ENCODE results near the gene NFE2L1. TPM values are rescaled to one million over a fixed set of nuclear protein-coding genes. Genes with fewer than 3 reads are reported as not detected.

Gene NFE2L1
- total RNA-seq, 1 donor from 2014 or later = 250 TPM

DNA sequence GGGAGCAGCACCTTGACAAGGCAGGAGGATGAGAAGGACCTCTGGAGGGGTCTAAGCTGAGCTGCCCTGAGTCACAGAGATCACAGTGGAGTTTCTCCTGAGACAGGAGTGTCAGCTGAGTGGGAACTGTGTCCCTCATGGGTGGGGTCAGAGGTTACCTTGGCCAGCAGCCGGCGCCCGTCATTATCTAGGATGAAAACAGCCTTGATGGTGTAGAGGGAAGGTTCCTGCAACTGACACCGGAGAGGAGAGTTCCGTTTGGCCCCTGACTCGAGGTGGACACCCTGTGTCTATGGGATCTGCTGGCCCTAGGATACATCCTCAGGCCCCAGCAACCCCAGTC, 11.5 kb upstream of the NFE2L1 start:
- Mint-ChIP-seq H3K9me3 (ENCODE audit: unreplicated experiment) (no peaks in the 10 kb centered on the region), H3K27ac (ENCODE audit: unreplicated experiment) (peak overlapping the region; percentile 73), H3K27me3 (ENCODE audit: unreplicated experiment) (no peaks in the 10 kb centered on the region), H3K36me3 (ENCODE audit: unreplicated experiment) (no peaks in the 10 kb centered on the region), H3K4me3 (ENCODE audit: unreplicated experiment) (peak overlapping the region; percentile 67), H3K4me1 (ENCODE audit: unreplicated experiment) (peaks cover 19% of the 10 kb centered on the region)
- TF ChIP-seq, protein P1, sequence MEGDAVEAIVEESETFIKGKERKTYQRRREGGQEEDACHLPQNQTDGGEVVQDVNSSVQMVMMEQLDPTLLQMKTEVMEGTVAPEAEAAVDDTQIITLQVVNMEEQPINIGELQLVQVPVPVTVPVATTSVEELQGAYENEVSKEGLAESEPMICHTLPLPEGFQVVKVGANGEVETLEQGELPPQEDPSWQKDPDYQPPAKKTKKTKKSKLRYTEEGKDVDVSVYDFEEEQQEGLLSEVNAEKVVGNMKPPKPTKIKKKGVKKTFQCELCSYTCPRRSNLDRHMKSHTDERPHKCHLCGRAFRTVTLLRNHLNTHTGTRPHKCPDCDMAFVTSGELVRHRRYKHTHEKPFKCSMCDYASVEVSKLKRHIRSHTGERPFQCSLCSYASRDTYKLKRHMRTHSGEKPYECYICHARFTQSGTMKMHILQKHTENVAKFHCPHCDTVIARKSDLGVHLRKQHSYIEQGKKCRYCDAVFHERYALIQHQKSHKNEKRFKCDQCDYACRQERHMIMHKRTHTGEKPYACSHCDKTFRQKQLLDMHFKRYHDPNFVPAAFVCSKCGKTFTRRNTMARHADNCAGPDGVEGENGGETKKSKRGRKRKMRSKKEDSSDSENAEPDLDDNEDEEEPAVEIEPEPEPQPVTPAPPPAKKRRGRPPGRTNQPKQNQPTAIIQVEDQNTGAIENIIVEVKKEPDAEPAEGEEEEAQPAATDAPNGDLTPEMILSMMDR (IDR thresholded peaks at IDR 0.05) = no peak
- DNase-seq (ENCODE audit: extremely low spot score, unreplicated experiment) = no peak

DNA sequence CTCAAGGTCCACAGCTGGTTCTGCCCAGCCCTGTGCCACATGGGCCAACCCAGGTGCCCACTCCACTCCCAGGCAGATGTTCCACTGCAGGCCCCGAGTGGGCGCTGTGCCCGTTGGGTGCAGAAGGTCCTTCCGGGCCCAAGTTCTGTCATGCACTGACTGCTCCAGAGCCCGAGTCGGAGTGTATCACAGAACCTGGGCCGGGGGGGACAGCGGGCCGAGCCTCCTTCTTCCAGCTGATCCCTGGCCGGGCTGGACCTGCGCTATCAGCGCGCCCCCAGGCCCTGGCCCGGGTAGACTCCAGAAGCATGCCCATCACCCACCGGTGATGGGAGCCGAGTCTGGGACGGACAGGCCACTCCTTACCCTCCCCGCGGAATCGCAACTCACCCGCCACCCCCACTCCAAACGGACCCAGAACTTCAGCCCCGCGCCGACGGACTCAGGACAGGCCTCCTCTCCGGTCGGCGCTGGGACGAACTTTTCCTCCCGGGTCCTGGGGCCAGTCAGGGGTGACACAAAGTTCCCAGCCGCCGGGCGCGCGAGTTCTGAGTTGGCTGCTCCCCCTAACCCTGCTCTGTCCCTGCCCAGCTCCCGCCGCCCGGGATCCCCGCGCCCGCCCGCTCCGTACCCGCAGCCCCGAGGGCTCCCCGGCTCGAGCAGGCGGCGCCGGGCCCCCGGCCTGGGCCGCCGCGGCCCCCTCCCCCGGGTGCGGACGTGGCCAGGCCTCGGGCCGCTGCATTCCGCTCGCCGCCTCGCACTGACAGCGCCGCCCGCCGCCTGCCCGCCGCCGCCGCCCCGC, 10.9 kb upstream of the NFE2L1 start, which contains the start of gene COPZ2:
Gene COPZ2, minus strand, starts transcription at position 762 of the 802 bp plus-strand sequence. Its CDS starts 20 bp downstream, at position 742.
- Mint-ChIP-seq H3K27me3 (ENCODE audit: unreplicated experiment) (no peaks in the 10 kb centered on the region), H3K4me1 (ENCODE audit: unreplicated experiment) (peaks cover 17% of the 10 kb centered on the region), H3K27ac (ENCODE audit: unreplicated experiment) (peak within 1 kb of the TSS; percentile 82), H3K36me3 (ENCODE audit: unreplicated experiment) (no peaks in the 10 kb centered on the region), H3K4me3 (ENCODE audit: unreplicated experiment) (peak within 1 kb of the TSS; percentile 77), H3K9me3 (ENCODE audit: unreplicated experiment) (no peaks in the 10 kb centered on the region)
- TF ChIP-seq, protein P1 (IDR thresholded peaks at IDR 0.05) = peak; percentile 32
- no peak for DNase-seq (ENCODE audit: extremely low spot score, unreplicated experiment)

DNA sequence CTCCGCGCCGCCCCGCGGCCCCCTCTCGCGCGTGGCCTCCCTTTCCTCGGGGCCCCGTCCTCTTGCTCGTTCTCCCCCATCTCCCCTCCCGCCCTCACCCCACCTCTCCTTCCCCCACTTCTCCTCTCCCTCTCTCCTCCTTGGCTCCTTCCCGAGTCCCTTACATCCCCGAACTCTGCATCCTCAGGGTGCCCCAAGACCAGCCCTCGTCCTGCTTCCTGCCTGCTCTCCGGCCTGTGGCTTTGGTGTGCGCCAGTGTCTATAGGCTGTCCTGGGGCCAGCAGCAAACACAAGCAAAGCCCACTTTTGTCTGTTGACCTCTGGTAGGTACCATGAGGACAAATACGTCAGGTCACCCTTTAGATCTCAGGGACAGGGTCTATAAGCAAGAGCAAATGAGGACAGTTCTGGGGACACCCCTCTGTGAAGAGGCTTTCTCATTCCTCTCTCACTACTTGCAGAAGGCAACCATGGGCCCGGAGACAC, 10.3 kb upstream of the NFE2L1 start:
- Mint-ChIP-seq H3K9me3 (ENCODE audit: unreplicated experiment) (no peaks in the 10 kb centered on the region), H3K4me1 (ENCODE audit: unreplicated experiment) (peaks cover 17% of the 10 kb centered on the region), H3K27me3 (ENCODE audit: unreplicated experiment) (no peaks in the 10 kb centered on the region), H3K27ac (ENCODE audit: unreplicated experiment) (peak overlapping the region; percentile 82), H3K36me3 (ENCODE audit: unreplicated experiment) (no peaks in the 10 kb centered on the region), H3K4me3 (ENCODE audit: unreplicated experiment) (peak overlapping the region; percentile 77)
- DNase-seq (ENCODE audit: extremely low spot score, unreplicated experiment) = no peak
- TF ChIP-seq, protein P1 (IDR thresholded peaks at IDR 0.05) = no peak

DNA sequence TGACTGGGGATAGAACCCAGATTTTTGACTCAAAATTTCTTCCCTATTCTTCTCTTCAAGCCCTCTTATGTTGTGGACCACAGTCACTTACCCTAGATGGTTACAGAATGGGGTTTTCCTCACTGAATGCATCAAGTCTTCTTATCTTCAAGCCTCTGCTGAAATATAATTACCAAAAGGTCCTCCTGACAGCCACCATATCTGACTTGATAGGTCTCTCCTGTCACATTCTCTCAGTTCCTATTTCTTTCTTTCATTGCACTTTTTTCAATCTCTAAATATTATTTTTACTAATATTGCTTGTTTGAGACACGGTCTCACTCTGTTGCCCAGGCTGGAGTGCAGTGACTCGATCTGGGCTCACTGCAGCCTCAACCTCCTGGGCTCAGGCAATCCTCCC, 9.5 kb upstream of the NFE2L1 start:
- no peaks in the 10 kb centered on the region for H3K9me3 Mint-ChIP-seq (ENCODE audit: unreplicated experiment)
- TF ChIP-seq, protein P1 (IDR thresholded peaks at IDR 0.05) = no peak
- H3K4me3 Mint-ChIP-seq (ENCODE audit: unreplicated experiment) = no peak overlapping the region
- no peak for DNase-seq (ENCODE audit: extremely low spot score, unreplicated experiment)
- H3K36me3 Mint-ChIP-seq (ENCODE audit: unreplicated experiment) = no peaks in the 10 kb centered on the region
- no peaks in the 10 kb centered on the region for H3K27me3 Mint-ChIP-seq (ENCODE audit: unreplicated experiment)
- peaks cover 17% of the 10 kb centered on the region for H3K4me1 Mint-ChIP-seq (ENCODE audit: unreplicated experiment)
- peak overlapping the region; percentile 38 for H3K27ac Mint-ChIP-seq (ENCODE audit: unreplicated experiment)

DNA sequence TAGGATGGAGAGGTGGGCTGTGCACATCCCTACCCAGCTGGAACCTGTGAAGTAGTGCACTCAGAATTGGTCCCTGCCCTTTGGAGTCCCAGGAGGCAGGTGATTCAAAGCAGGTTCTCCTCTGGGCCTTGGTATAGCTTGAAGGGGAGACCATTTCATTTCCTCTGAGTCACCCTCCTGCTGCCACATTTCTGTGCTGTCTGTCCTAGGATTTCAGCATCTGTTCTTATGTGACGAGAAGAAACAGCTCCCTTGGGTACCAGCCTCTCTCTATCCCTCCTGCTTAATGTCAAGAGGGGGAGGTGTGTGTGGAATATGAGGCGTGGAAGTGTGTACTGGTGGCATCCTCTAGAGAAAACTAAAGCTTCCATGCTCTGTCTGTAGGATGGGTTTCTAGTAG, 5.0 kb upstream of the NFE2L1 start:
- TF ChIP-seq, protein P1 (IDR thresholded peaks at IDR 0.05) = no peak
- DNase-seq (ENCODE audit: extremely low spot score, unreplicated experiment) = no peak
- H3K4me3 Mint-ChIP-seq (ENCODE audit: unreplicated experiment) = no peak overlapping the region
- no peaks in the 10 kb centered on the region for H3K36me3 Mint-ChIP-seq (ENCODE audit: unreplicated experiment)
- no peaks in the 10 kb centered on the region for H3K27me3 Mint-ChIP-seq (ENCODE audit: unreplicated experiment)
- H3K27ac Mint-ChIP-seq (ENCODE audit: unreplicated experiment) = no peak overlapping the region
- H3K4me1 Mint-ChIP-seq (ENCODE audit: unreplicated experiment) = peaks cover 17% of the 10 kb centered on the region
- H3K9me3 Mint-ChIP-seq (ENCODE audit: unreplicated experiment) = no peaks in the 10 kb centered on the region

Data from osteocyte (in vitro differentiated cells).